GM23338 (cell line): ENCODE results near the gene RGS3. TPM values are rescaled to one million over a fixed set of nuclear protein-coding genes. Genes with fewer than 3 reads are reported as not detected.

Experiments
- ATAC-seq: fragments of 200-7000 bp; cut with Tn5 transposase; 3 replicates; pipeline ENCODE4 v1.9.1; 2020
- DNase-seq: peaks from one replicate; pipeline ENCODE4 v3.0.0-alpha.2; 2015; ENCODE audit warnings: low spot score
- H2AFZ ChIP-seq: fragments of 200-600 bp; sonication (generic); 2 replicates; pipeline ENCODE4 v1.8.0; 2016; ENCODE audit warnings: antibody characterized with exemption, mild to moderate bottlenecking, moderate library complexity
- H3F3A ChIP-seq: fragments of 200-600 bp; sonication (generic); replicated peaks from 2 replicates; pipeline ENCODE4 v1.8.0; 2017; ENCODE audit warnings: antibody characterized with exemption, mixed run types, low read depth
- H3K27ac ChIP-seq: fragments of 200-600 bp; sonication (generic); 2 replicates; pipeline ENCODE4 v1.6.1; 2016; ENCODE audit warnings: low read depth
- H3K27me3 ChIP-seq: fragments of 200-600 bp; sonication (generic); 2 replicates; pipeline ENCODE4 v1.8.0; 2016; ENCODE audit warnings: mild to moderate bottlenecking, mixed run types, moderate library complexity; ENCODE audit not compliant: insufficient read depth
- H3K36me3 ChIP-seq: fragments of 200-600 bp; sonication (generic); 2 replicates; pipeline ENCODE4 v1.8.0; 2016; ENCODE audit warnings: mild to moderate bottlenecking; ENCODE audit not compliant: insufficient read depth
- H3K4me1 ChIP-seq: fragments of 200-600 bp; sonication (generic); 2 replicates; pipeline ENCODE4 v1.8.0; 2016; ENCODE audit warnings: mild to moderate bottlenecking, moderate library complexity; ENCODE audit not compliant: insufficient read depth
- H3K4me2 ChIP-seq: fragments of 200-600 bp; sonication (generic); 2 replicates; pipeline ENCODE4 v1.7.1; 2017; ENCODE audit warnings: mixed run types
- H3K4me3 ChIP-seq: fragments of 200-600 bp; sonication (generic); 2 replicates; pipeline ENCODE4 v1.6.1; 2016; ENCODE audit warnings: mixed run types
- H3K79me2 ChIP-seq: fragments of 200-600 bp; sonication (generic); replicated peaks from 2 replicates; pipeline ENCODE4 v1.8.0; 2017; ENCODE audit warnings: mild to moderate bottlenecking; ENCODE audit not compliant: insufficient read depth
- H3K9me2 ChIP-seq: fragments of 200-600 bp; sonication (generic); 2 replicates; pipeline ENCODE4 v1.8.0; 2017; ENCODE audit not compliant: insufficient read depth
- H4K20me1 ChIP-seq: fragments of 200-600 bp; sonication (generic); replicated peaks from 2 replicates; pipeline ENCODE4 v1.8.0; 2017; ENCODE audit warnings: mild to moderate bottlenecking; ENCODE audit not compliant: insufficient read depth
- H3K27ac Mint-ChIP-seq: 2 replicates; pipeline ENCODE4 v1.8.0; 2020; ENCODE audit warnings: inconsistent platforms, mild to moderate bottlenecking, moderate library complexity, mixed read lengths
- H3K27me3 Mint-ChIP-seq: 3 replicates; pipeline ENCODE4 v1.8.0; 2022; ENCODE audit warnings: low read depth, mild to moderate bottlenecking, moderate library complexity, mixed read lengths, inconsistent platforms; ENCODE audit not compliant: insufficient read depth, poor library complexity
- H3K36me3 Mint-ChIP-seq: 3 replicates; pipeline ENCODE4 v1.8.0; 2021; ENCODE audit warnings: low read depth, mild to moderate bottlenecking, inconsistent platforms, moderate library complexity, mixed read lengths
- H3K4me1 Mint-ChIP-seq: 3 replicates; pipeline ENCODE4 v1.8.0; 2020; ENCODE audit warnings: mild to moderate bottlenecking, inconsistent platforms, mixed read lengths
- H3K4me3 Mint-ChIP-seq: 3 replicates; pipeline ENCODE4 v1.8.0; 2021; ENCODE audit warnings: moderate library complexity, mild to moderate bottlenecking, inconsistent platforms, mixed read lengths
- H3K9me3 Mint-ChIP-seq: 3 replicates; pipeline ENCODE4 v1.8.0; 2020; ENCODE audit warnings: moderate library complexity, mild to moderate bottlenecking, inconsistent platforms, mixed read lengths
- EZH2 ChIP-seq: fragments of 200-600 bp; sonication (generic); IDR thresholded peaks from one replicate; pipeline ENCODE4 v1.8.0; 2017; ENCODE audit warnings: antibody characterized with exemption, mild to moderate bottlenecking, low read depth; ENCODE audit not compliant: unreplicated experiment
- EZH2phosphoT487 ChIP-seq: fragments of 200-600 bp; sonication (generic); IDR thresholded peaks from one replicate; pipeline ENCODE4 v1.8.1; 2018; ENCODE audit warnings: antibody characterized with exemption; ENCODE audit not compliant: unreplicated experiment
- NANOG ChIP-seq: IDR thresholded peaks from 2 replicates; pipeline ENCODE4 v1.6.1; 2016; ENCODE audit warnings: antibody characterized with exemption, borderline replicate concordance
- ZNF462 ChIP-seq: fragments of 250-450 bp; sonication (Bioruptor Pico); IDR thresholded peaks from 2 replicates; pipeline ENCODE4 v1.5.0; 2020; ENCODE audit warnings: mild to moderate bottlenecking, moderate library complexity
- polyA plus RNA-seq: library from polyadenylated mRNA; unstranded; fragments of >200 nt; fragmentation: Nextera tagmentation; extraction: Ambion mirVana; gene quantifications from 2 replicates; pipeline ENCODE4 v1.2.1, GENCODE V29; 2016
- total RNA-seq: library from RNA; depleted of rRNA; stranded (reverse); fragments of >200 nt; shearing (Covaris generic); gene quantifications from 2 replicates; pipeline ENCODE4 v1.2.3, GENCODE V29; 2014
- TF ChIP-seq, protein P1 (sequence below): IDR thresholded peaks from 2 replicates; pipeline ENCODE4 v1.6.1; 2016; ENCODE audit warnings: antibody characterized with exemption

RGS3 gene
- total and polyA plus RNA-seq, 2 experiments from 2014 or later = 14.2 to 24.3 TPM

DNA sequence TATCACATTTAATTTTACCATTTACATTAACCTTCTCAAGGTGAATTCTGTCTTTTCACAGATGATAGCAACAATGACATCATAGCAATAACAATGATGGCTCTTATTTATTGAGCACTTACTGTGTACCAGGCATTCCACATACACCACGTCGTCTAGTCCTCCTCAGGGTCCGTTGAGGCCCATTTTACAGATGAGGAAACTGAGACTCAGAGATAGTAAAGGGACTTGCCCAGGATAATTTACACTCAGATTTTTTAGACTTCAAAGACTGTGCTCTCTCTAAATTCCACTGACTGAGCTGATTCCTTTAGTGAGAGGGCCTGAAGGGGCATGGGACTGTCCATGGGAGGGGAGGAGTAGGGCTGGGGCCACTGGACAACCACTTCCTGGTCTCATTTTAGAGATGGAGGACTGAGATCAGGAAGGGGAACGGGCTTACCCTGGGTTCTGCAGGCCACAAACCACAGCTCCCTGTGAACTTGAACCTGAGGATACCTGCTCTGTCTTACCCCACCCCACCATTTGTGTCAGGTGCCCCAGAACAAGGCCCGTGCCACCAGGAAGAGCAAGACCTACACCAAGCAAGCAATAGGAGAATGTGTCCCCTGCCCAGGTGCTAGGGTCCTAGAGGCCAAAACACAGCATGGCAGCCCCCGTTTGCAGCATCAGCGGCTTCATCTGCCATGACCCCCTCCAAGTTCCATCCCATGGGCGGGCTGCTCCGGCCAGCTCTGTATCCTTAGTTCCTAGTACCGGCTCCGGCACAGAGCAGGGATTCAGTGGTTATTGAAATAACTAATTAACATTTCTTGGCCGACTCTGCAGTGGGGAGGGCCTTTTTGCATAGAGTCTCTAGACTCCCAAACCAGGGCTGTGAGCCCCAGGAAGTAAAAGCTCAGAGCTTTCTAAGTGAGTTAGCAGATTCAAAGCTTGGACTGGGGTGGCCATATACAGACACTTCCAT, 96.6 kb downstream of the RGS3 start (continued):
- no peak for TF ChIP-seq EZH2phosphoT487
- no peak for TF ChIP-seq EZH2
- TF ChIP-seq, protein P1, sequence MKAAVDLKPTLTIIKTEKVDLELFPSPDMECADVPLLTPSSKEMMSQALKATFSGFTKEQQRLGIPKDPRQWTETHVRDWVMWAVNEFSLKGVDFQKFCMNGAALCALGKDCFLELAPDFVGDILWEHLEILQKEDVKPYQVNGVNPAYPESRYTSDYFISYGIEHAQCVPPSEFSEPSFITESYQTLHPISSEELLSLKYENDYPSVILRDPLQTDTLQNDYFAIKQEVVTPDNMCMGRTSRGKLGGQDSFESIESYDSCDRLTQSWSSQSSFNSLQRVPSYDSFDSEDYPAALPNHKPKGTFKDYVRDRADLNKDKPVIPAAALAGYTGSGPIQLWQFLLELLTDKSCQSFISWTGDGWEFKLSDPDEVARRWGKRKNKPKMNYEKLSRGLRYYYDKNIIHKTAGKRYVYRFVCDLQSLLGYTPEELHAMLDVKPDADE = no peak
- TF ChIP-seq ZNF462 (CRISPR knock-in tag) = no peak
- no peak for TF ChIP-seq NANOG

- peaks cover 5% of the 10 kb centered on the region; the same call in 1 of the 2 replicates for H3K4me1 ChIP-seq
- H3K4me2 ChIP-seq = no peak overlapping the region
- no peaks in the 10 kb centered on the region for H4K20me1 ChIP-seq
- no peak overlapping the region for H3K4me3 ChIP-seq
- Mint-ChIP-seq H3K4me3 (no peak overlapping the region), H3K27me3 (peaks cover 2% of the 10 kb centered on the region), H3K4me1 (peaks cover 22% of the 10 kb centered on the region), H3K36me3 (no peaks in the 10 kb centered on the region), H3K27ac (no peak overlapping the region), H3K9me3 (no peaks in the 10 kb centered on the region)
- no peaks in the 10 kb centered on the region for H3K36me3 ChIP-seq
- DNase-seq = no peak
- no peaks in the 10 kb centered on the region for H3F3A ChIP-seq
- H3K79me2 ChIP-seq = no peaks in the 10 kb centered on the region
- no peak for TF ChIP-seq NANOG
- TF ChIP-seq EZH2 = no peak
- ATAC-seq = no peak
- no peaks in the 10 kb centered on the region for H3K27me3 ChIP-seq
- H2AFZ ChIP-seq = no peak overlapping the region
- no peak overlapping the region for H3K27ac ChIP-seq
- H3K9me2 ChIP-seq = no peaks in the 10 kb centered on the region
These were observed 99.3 kb downstream of the RGS3 start for GRCh38 chr9:113562653-113563381.
